ENCODE results near the gene SYCP2L. TPM values are rescaled to one million over a fixed set of nuclear protein-coding genes. Genes with fewer than 3 reads are reported as not detected.

The SYCP2L gene
- total and polyA plus RNA-seq, 10 of the 15 experiments (the other 5 are each of a cell fraction or from before 2014, with no cell fraction given): 0.03 to 0.12 (median 0.04) TPM; not detected in 7

GRCh38 chr6:10993896-10994295 is 107.0 kb downstream of the SYCP2L start (continued):
- no peak for TF ChIP-seq ATF2 (IDR thresholded peaks at IDR 0.05; ENCODE audit: low read length)
- TF ChIP-seq JUND (IDR thresholded peaks at IDR 0.05; ENCODE audit: low read depth, low read length): no peak
- no peak for TF ChIP-seq TCF12 (IDR thresholded peaks at IDR 0.05; ENCODE audit: low read depth, low read length)
- no peak for TF ChIP-seq ZBED1 (IDR thresholded peaks at IDR 0.05; ENCODE audit: borderline replicate concordance)
- no peak for TF ChIP-seq DPF2 (IDR thresholded peaks at IDR 0.05)

- in situ Hi-C loops (cut with MboI): no loop called here
- no peak for TF ChIP-seq IKZF2 (IDR thresholded peaks at IDR 0.05)
- TF ChIP-seq MXI1 (IDR thresholded peaks at IDR 0.05; ENCODE audit: low read depth, low read length): no peak
- TF ChIP-seq TCF12 (IDR thresholded peaks at IDR 0.05; ENCODE audit: low read depth, low read length): no peak
- TF ChIP-seq HSF1 (IDR thresholded peaks at IDR 0.05; ENCODE audit: low read depth, low read length): no peak
- no peak for TF ChIP-seq PAX5 (IDR thresholded peaks at IDR 0.05; ENCODE audit: borderline replicate concordance, low read depth, low read length)
- no peak for TF ChIP-seq HDGF (IDR thresholded peaks at IDR 0.05)
- TF ChIP-seq BACH1 (IDR thresholded peaks at IDR 0.05; ENCODE audit: borderline replicate concordance): no peak
- no peak for TF ChIP-seq RAD21 (IDR thresholded peaks at IDR 0.05; ENCODE audit: insufficient read depth, low read depth, low read length)
- TF ChIP-seq EP300 (IDR thresholded peaks at IDR 0.05; ENCODE audit: borderline replicate concordance in 1 of 2, control insufficient read depth in 1 of 2, low read depth in 2 of 2, low read length in 2 of 2): no peak
- no peak for TF ChIP-seq NFYB (IDR thresholded peaks at IDR 0.05; ENCODE audit: insufficient read depth, low read depth, low read length)
- no peak for TF ChIP-seq E4F1 (IDR thresholded peaks at IDR 0.05; ENCODE audit: borderline replicate concordance, partially characterized antibody)
- Histone ChIP-seq H3K4me1 (ENCODE audit: control insufficient read depth, insufficient read depth, low read length) (no peaks in the 10 kb centered on the region), H3K79me2 (ENCODE audit: control insufficient read depth, insufficient read depth, low read length) (no peaks in the 10 kb centered on the region), H3K4me3 (no peak overlapping the region), H3K27ac (ENCODE audit: control insufficient read depth, insufficient read depth) (no peak overlapping the region), H3K4me2 (ENCODE audit: control insufficient read depth, insufficient read depth) (no peak overlapping the region), H3K36me3 (ENCODE audit: control insufficient read depth in 2 of 2, insufficient read depth in 2 of 2, low read length in 1 of 2) (no peaks in the 10 kb centered on the region), H4K20me1 (ENCODE audit: control insufficient read depth, insufficient read depth) (no peaks in the 10 kb centered on the region), H2AFZ (ENCODE audit: control insufficient read depth, low read depth, low read length) (no peak overlapping the region), H3K9me3 (replicated peaks; ENCODE audit: control insufficient read depth, insufficient read depth, low read length) (no peaks in the 10 kb centered on the region), H3K9ac (ENCODE audit: control insufficient read depth, insufficient read depth, low read length) (no peak overlapping the region), H3K27me3 (replicated peaks in 1 of 2; ENCODE audit: control insufficient read depth in 2 of 2, insufficient read depth in 2 of 2, low read length in 1 of 2) (no peaks in the 10 kb centered on the region)
- 33% methylated on average over 4 of the region's 4 CpGs for WGBS (ENCODE audit: insufficient coverage, insufficient replicate concordance, low lambda C conversion rate, missing lambda C conversion rate)
- DNase-seq (ENCODE audit: low read depth, low spot score) (no peak), FAIRE-seq (no peak), ATAC-seq (no peak)
- no TSS peak for BruUV-seq (replicated peaks)
- CTCF ChIA-PET: interaction anchor here (0.6 to 1.3 kb wide), 2 partner anchors 9 to 74 kb away, joined by 3 read pairs; no protein-coding TSS in a partner anchor
- intact Hi-C loops (cut with micrococcal nuclease; ENCODE audit: unreplicated experiment): no loop called here
- SMC1A ChIA-PET (ENCODE audit: uncharacterized antibody, unreplicated experiment): no interaction called here
- RAD21 ChIA-PET (ENCODE audit: unreplicated experiment): no interaction called here
- POLR2A ChIA-PET: no interaction called here
Measured at GRCh38 chr6:10995114-10995707, 108.4 kb downstream of the SYCP2L start.

All from GM12878 (cell line).